Left lung (tissue), 10 donors: ENCODE data around the gene EVI5L. TPM values are rescaled to one million over a fixed set of nuclear protein-coding genes. Genes with fewer than 3 reads are reported as not detected.

Experiments
- ATAC-seq: fragments of 200-7000 bp; cut with Tn5 transposase; one replicate; pipeline ENCODE4 v1.9.1; 2020; ENCODE audit warnings: moderate library complexity
- DNase-seq, 4 donors: peaks; one replicate each; pipeline ENCODE4 v3.0.0-alpha.2; 2013 to 2020
- H3K27ac ChIP-seq, 2 donors: fragments of 200-600 bp; sonication (generic) in 1 of 2; one replicate each; pipeline versions ENCODE4 v1.5.0 to v1.8.0; 2020 to 2021
- H3K27me3 ChIP-seq, 2 donors: fragments of 200-600 bp; sonication (generic) in 1 of 2; one replicate each; pipeline versions ENCODE4 v1.5.0 to v1.8.0; 2020 to 2021
- H3K36me3 ChIP-seq, 2 donors: fragments of 200-600 bp; sonication (generic) in 1 of 2; one replicate each; pipeline versions ENCODE4 v1.5.0 to v1.8.0; 2020 to 2021
- H3K4me1 ChIP-seq, 2 donors: fragments of 200-600 bp; one replicate each; pipeline ENCODE4 v1.8.0; 2021
- H3K4me3 ChIP-seq, 2 donors: fragments of 200-600 bp; sonication (generic) in 1 of 2; one replicate each; pipeline versions ENCODE4 v1.5.0 to v1.8.0; 2020 to 2021; ENCODE audit warnings: mild to moderate bottlenecking in 1 of 2
- H3K9me3 ChIP-seq, 2 donors: fragments of 200-600 bp; sonication (generic) in 1 of 2; one replicate each; pipeline versions ENCODE4 v1.5.0 to v1.8.0; 2020 to 2021
- intact Hi-C, 2 donors: fragments of 100-400 bp; cut with DNase I; formaldehyde crosslinking; loops; one replicate each; pipeline versions ENCODE4 v1.11.2 to v1.14.2; 2022
- polyA plus RNA-seq, 6 donors: library from polyadenylated mRNA; unstranded; fragments of 120-200 nt; gene quantifications; one replicate each; pipeline ENCODE4 v1.2.1, GENCODE V29; 2013; ENCODE audit not compliant: insufficient read length in 6 of 6
- total RNA-seq, 2 donors: library from RNA; stranded (reverse); fragmentation: NEBNext Ultra II Directional; extraction: Animal tissue kit (Norgen Biotek cat#: 25700); gene quantifications; one replicate each; pipeline ENCODE4 v1.2.1, GENCODE V29; 2021
- TF ChIP-seq, protein P1 (sequence below), 2 donors: fragments of 200-600 bp; sonication (generic) in 1 of 2; IDR thresholded peaks; one replicate each; pipeline versions ENCODE4 v1.5.0 to v1.8.0; 2021; ENCODE audit warnings: antibody characterized with exemption in 2 of 2
- donor health status: DM: no; HTN: yes; CAD: no.
- donor health status: DM: no; HTN: no; CAD: no.

Gene EVI5L
- total and polyA plus RNA-seq, 8 donors, result 11.3 to 18.1 (median 14.8) TPM

DNA sequence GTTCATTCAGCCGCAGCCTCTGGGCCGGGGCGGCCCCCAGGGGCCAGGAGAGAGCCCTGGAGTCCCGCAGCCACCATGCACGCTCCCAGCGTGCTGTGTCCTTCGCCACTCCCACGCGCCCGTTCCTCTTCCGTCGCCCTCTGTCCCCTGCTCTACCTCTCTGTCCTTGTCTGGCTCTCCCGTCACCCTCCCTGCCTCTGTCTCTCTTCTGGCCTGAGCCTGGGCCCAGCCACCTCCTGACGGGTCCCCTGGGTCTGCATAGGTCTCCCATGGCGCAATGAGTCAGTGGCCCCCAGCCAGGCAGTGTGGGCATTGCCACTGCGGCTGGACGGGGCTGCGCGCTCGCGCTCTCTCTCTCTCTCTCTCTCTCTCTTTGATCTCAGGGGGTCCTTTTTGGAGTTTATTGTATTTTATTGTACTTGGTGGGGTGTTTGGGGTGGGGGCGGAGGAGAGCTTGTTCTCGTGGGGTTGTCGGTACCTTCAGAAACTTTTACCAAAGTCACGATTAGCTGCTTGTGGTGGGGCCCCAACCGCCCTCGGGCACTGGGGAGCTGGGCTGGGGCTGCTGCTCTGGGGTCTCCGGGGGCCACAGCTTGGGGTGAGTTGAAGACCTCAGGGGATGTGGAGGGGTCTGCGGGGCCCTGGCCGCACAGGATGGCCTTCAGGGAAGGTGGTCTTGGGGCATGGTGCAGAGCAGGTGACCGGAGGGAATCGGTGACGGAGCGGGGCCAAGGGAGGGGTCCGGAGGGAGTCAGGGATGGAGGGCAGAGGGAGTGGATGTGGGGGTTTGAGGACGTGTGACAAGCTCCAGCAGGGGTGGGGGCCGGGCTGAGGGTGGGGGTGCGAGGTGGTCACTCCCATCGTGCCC lies 82.9 kb downstream of the EVI5L start:
- Histone ChIP-seq H3K27ac (no peak overlapping the region), H3K36me3 (peaks cover 0 to 54% of the 10 kb centered on the region in 2 donors), H3K27me3 (peaks cover 29 to 44% of the 10 kb centered on the region in 2 donors), H3K4me3 (no peak overlapping the region), H3K4me1 (peaks cover 13 to 25% of the 10 kb centered on the region in 2 donors), H3K9me3 (no peaks in the 10 kb centered on the region)
- TF ChIP-seq, protein P1, sequence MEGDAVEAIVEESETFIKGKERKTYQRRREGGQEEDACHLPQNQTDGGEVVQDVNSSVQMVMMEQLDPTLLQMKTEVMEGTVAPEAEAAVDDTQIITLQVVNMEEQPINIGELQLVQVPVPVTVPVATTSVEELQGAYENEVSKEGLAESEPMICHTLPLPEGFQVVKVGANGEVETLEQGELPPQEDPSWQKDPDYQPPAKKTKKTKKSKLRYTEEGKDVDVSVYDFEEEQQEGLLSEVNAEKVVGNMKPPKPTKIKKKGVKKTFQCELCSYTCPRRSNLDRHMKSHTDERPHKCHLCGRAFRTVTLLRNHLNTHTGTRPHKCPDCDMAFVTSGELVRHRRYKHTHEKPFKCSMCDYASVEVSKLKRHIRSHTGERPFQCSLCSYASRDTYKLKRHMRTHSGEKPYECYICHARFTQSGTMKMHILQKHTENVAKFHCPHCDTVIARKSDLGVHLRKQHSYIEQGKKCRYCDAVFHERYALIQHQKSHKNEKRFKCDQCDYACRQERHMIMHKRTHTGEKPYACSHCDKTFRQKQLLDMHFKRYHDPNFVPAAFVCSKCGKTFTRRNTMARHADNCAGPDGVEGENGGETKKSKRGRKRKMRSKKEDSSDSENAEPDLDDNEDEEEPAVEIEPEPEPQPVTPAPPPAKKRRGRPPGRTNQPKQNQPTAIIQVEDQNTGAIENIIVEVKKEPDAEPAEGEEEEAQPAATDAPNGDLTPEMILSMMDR (IDR thresholded peaks at IDR 0.05), result no peak
- intact Hi-C loops, result no loop called here
- DNase-seq (peak in 1 of 4 donors; percentile 71), ATAC-seq (no peak)

DNA sequence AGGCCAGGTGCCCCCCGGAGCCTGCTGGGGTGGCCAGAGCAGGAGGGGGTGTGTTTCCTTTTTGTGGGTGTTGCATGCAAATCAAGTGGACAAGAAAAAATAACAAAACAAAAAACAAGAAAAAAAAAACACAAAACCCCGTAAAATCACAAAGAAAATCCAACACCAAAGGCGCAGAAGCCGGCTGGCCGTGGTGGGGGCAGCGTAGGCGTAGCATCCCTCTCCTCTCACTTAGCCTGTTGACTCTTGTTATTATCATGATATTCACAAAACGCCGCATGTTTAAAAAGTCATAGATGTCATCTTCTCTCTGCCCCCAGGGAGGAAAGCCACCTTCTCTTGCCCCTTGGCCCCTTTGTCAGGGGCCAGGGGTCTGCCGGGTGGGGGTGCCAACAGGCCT lies 83.6 kb downstream of the EVI5L start:
- H3K27me3 ChIP-seq, result peaks cover 36 to 51% of the 10 kb centered on the region in 2 donors

DNA sequence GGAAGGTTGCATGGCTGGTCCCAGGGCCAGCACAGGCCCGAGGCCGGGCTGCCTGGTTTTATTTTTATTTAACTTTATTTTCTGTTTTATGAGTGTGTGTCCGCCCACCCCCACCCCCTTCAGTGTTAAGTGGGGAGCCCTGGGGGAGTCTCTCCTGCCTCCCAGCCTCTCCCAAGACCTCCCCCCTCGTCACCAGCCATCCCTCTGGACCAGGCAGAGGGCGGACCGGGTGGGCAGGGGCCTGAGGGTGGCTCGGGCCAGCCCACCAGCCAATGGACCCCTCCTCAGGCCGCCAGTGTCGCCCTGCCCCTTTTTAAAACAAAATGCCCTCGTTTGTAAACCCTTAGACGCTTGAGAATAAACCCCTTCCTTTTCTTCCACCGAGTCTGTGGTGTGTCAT lies 84.1 kb downstream of the EVI5L start:
- Histone ChIP-seq H3K36me3 (peaks cover 0 to 49% of the 10 kb centered on the region in 2 donors), H3K27ac (no peak overlapping the region), H3K4me3 (no peak overlapping the region), H3K27me3 (peaks cover 41 to 56% of the 10 kb centered on the region in 2 donors), H3K4me1 (peaks cover 13 to 34% of the 10 kb centered on the region in 2 donors), H3K9me3 (no peaks in the 10 kb centered on the region)
- TF ChIP-seq, protein P1 (IDR thresholded peaks at IDR 0.05), result no peak
- no peak for DNase-seq
- ATAC-seq, result no peak
- intact Hi-C loops, result no loop called here

More for the DNA sequence above, 83.6 kb downstream of the EVI5L start:
- Histone ChIP-seq H3K4me3 (no peak overlapping the region), H3K4me1 (peaks cover 13 to 30% of the 10 kb centered on the region in 2 donors), H3K27ac (no peak overlapping the region), H3K36me3 (peaks cover 0 to 53% of the 10 kb centered on the region in 2 donors), H3K9me3 (no peaks in the 10 kb centered on the region)
- TF ChIP-seq, protein P1 (IDR thresholded peaks at IDR 0.05), result no peak
- ATAC-seq (no peak), DNase-seq (no peak)
- intact Hi-C loops, result no loop called here

Other genes starting within 250 kb of the EVI5L start
- gene CAMSAP3, start 234.4 kb upstream of the EVI5L start, total RNA-seq, result 10 to 100 TPM; 20.5 to 22.3 TPM
- gene CAMSAP3, start 234.4 kb upstream of the EVI5L start, polyA plus RNA-seq, result 10 to 100 TPM; 10.5 to 17.1 (median 14.1) TPM
- gene XAB2, start 200.7 kb upstream of the EVI5L start, total RNA-seq, result 10 to 100 TPM; 32.8 to 33.7 TPM
- gene XAB2, start 200.7 kb upstream of the EVI5L start, polyA plus RNA-seq, result 10 to 100 TPM; 30.5 to 38.8 (median 32.0) TPM
- 10 to 100 TPM; 92.6 to 98.6 TPM for gene PET100, start 200.4 kb upstream of the EVI5L start, total RNA-seq
- 100 to 1,000 TPM in 3 of 6 donors, 10 to 100 TPM in 3; 82.8 to 111 (median 99.0) TPM for gene PET100, start 200.4 kb upstream of the EVI5L start, polyA plus RNA-seq
- gene PCP2, start 196.5 kb upstream of the EVI5L start, total RNA-seq, result 1 to 10 TPM; 1.6 to 1.8 TPM
- 1 to 10 TPM in 5 of 6 donors, under 1 TPM in 1; 0.57 to 1.6 (median 1.4) TPM for gene PCP2, start 196.5 kb upstream of the EVI5L start, polyA plus RNA-seq
- gene STXBP2, start 193.1 kb upstream of the EVI5L start, total RNA-seq, result 100 to 1,000 TPM; 153 to 277 TPM
- 10 to 100 TPM; 32.5 to 46.1 (median 38.9) TPM for gene STXBP2, start 193.1 kb upstream of the EVI5L start, polyA plus RNA-seq
- 10 to 100 TPM in 1 of 2 donors, 1 to 10 TPM in 1; 3.6 to 22.4 TPM for gene RETN, start 161.2 kb upstream of the EVI5L start, total RNA-seq
- 1 to 10 TPM; 1.2 to 3.9 (median 1.9) TPM for gene RETN, start 161.2 kb upstream of the EVI5L start, polyA plus RNA-seq
- gene MCEMP1, start 153.1 kb upstream of the EVI5L start, total RNA-seq, result 100 to 1,000 TPM in 1 of 2 donors, 10 to 100 TPM in 1; 26.4 to 112 TPM
- under 1 TPM; 0.32 to 0.90 (median 0.52) TPM for gene MCEMP1, start 153.1 kb upstream of the EVI5L start, polyA plus RNA-seq
- gene TRAPPC5, start 149.4 kb upstream of the EVI5L start, total RNA-seq, result 100 to 1,000 TPM; 105 to 106 TPM
- 10 to 100 TPM; 25.7 to 51.5 (median 40.3) TPM for gene TRAPPC5, start 149.4 kb upstream of the EVI5L start, polyA plus RNA-seq
- under 1 TPM; 0.58 to 0.73 TPM for gene FCER2, start 128.1 kb upstream of the EVI5L start, total RNA-seq
- under 1 TPM; 0.27 to 0.61 (median 0.47) TPM for gene FCER2, start 128.1 kb upstream of the EVI5L start, polyA plus RNA-seq
- gene CLEC4G, start 98.1 kb upstream of the EVI5L start, total RNA-seq, result 1 to 10 TPM; 2.1 to 2.2 TPM
- under 1 TPM in 4 of 6 donors, not detected in 2; 0.20 to 0.38 (median 0.25) TPM for gene CLEC4G, start 98.1 kb upstream of the EVI5L start, polyA plus RNA-seq
- 10 to 100 TPM in 1 of 2 donors, 1 to 10 TPM in 1; 9.2 to 10.6 TPM for gene CD209, start 82.7 kb upstream of the EVI5L start, total RNA-seq
- gene CD209, start 82.7 kb upstream of the EVI5L start, polyA plus RNA-seq, result 1 to 10 TPM; 2.9 to 4.3 (median 3.1) TPM
- gene CLEC4M, start 67.0 kb upstream of the EVI5L start, total RNA-seq, result 1 to 10 TPM in 1 of 2 donors, not detected in 1; 2.7 TPM
- gene CLEC4M, start 67.0 kb upstream of the EVI5L start, polyA plus RNA-seq, result 1 to 10 TPM in 4 of 6 donors, under 1 TPM in 2; 0.78 to 2.2 (median 1.3) TPM
- gene PRR36, start 44.2 kb downstream of the EVI5L start, total RNA-seq, result 1 to 10 TPM; 1.2 to 4.2 TPM
- 10 to 100 TPM in 3 of 6 donors, 1 to 10 TPM in 3; 8.4 to 13.4 (median 10.1) TPM for gene PRR36, start 44.2 kb downstream of the EVI5L start, polyA plus RNA-seq
- gene LRRC8E, start 58.3 kb downstream of the EVI5L start, total RNA-seq, result 10 to 100 TPM in 1 of 2 donors, 1 to 10 TPM in 1; 5.9 to 10.5 TPM
- gene LRRC8E, start 58.3 kb downstream of the EVI5L start, polyA plus RNA-seq, result 1 to 10 TPM; 3.7 to 5.7 (median 4.5) TPM
- gene MAP2K7, start 73.7 kb downstream of the EVI5L start, total RNA-seq, result 10 to 100 TPM; 30.5 to 31.1 TPM
- gene MAP2K7, start 73.7 kb downstream of the EVI5L start, polyA plus RNA-seq, result 10 to 100 TPM; 25.7 to 33.1 (median 30.5) TPM
- gene TGFBR3L, start 84.6 kb downstream of the EVI5L start, total RNA-seq, result under 1 TPM; 0.29 to 0.55 TPM
- under 1 TPM in 4 of 6 donors, not detected in 2; 0.11 to 0.26 (median 0.19) TPM for gene TGFBR3L, start 84.6 kb downstream of the EVI5L start, polyA plus RNA-seq
- gene SNAPC2, start 90.1 kb downstream of the EVI5L start, total RNA-seq, result 10 to 100 TPM; 15.2 to 20.5 TPM
- 10 to 100 TPM; 11.1 to 18.5 (median 14.9) TPM for gene SNAPC2, start 90.1 kb downstream of the EVI5L start, polyA plus RNA-seq
- 1 to 10 TPM; 6.5 to 8.5 TPM for gene CTXN1, start 95.9 kb downstream of the EVI5L start, total RNA-seq
- gene CTXN1, start 95.9 kb downstream of the EVI5L start, polyA plus RNA-seq, result 10 to 100 TPM in 3 of 6 donors, 1 to 10 TPM in 3; 4.2 to 13.3 (median 9.9) TPM
- gene TIMM44, start 113.4 kb downstream of the EVI5L start, total RNA-seq, result 10 to 100 TPM; 42.2 to 52.1 TPM
- 10 to 100 TPM; 36.7 to 56.5 (median 42.9) TPM for gene TIMM44, start 113.4 kb downstream of the EVI5L start, polyA plus RNA-seq
- gene ELAVL1, start 175.4 kb downstream of the EVI5L start, total RNA-seq, result 10 to 100 TPM; 67.8 to 73.2 TPM
- 10 to 100 TPM; 64.3 to 76.0 (median 71.2) TPM for gene ELAVL1, start 175.4 kb downstream of the EVI5L start, polyA plus RNA-seq
- gene CCL25, start 222.5 kb downstream of the EVI5L start, total RNA-seq, result not detected
- under 1 TPM in 4 of 6 donors, not detected in 2; 0.23 to 0.46 (median 0.37) TPM for gene CCL25, start 222.5 kb downstream of the EVI5L start, polyA plus RNA-seq